Measurements from ENCODE around the gene C3orf20.

The C3orf20 gene

DNA sequence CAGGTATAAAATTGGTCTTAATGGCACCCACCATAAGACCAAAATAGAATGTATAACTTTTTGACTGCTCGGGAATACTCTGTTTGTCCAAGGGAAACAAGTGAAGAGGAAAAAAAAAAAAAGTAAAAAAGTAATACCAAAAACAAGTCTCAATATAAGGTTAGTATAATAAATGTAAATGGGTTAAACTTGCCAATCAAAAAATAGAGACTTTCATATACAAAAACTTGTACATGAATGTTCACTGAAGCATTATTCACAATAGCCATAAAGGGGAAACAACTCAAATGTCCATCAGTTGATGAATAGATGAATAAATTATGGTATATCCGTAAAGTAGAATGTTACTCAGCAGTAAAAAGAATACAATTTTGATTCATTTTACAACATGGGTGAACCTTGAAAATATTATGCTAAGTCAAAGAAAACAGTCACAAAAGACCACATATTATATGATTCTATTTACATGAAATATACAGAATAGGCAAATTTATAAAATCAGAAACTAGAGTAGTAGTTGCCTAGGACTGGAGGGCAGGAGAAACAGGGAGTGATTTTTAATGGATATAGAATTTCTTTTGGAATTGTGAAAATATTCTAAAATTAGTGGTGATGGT lies 104.2 kb downstream of the C3orf20 start:
- H3K4me1 Mint-ChIP-seq, result no peaks in the 10 kb centered on the region
- H3K4me3 Mint-ChIP-seq, result no peak overlapping the region
- peaks cover 50% of the 10 kb centered on the region for H3K27me3 Mint-ChIP-seq
- H3K9me3 Mint-ChIP-seq, result peaks cover 7% of the 10 kb centered on the region
- DNase-seq (ENCODE audit: low spot score in 2 of 2) (no peak), ATAC-seq (replicated peaks; ENCODE audit: extremely low read depth, poor library complexity, severe bottlenecking) (no peak)
- no peaks in the 10 kb centered on the region for H3K36me3 Mint-ChIP-seq (ENCODE audit: insufficient read depth)
- H3K27ac Mint-ChIP-seq (ENCODE audit: low read depth), result no peak overlapping the region

DNA sequence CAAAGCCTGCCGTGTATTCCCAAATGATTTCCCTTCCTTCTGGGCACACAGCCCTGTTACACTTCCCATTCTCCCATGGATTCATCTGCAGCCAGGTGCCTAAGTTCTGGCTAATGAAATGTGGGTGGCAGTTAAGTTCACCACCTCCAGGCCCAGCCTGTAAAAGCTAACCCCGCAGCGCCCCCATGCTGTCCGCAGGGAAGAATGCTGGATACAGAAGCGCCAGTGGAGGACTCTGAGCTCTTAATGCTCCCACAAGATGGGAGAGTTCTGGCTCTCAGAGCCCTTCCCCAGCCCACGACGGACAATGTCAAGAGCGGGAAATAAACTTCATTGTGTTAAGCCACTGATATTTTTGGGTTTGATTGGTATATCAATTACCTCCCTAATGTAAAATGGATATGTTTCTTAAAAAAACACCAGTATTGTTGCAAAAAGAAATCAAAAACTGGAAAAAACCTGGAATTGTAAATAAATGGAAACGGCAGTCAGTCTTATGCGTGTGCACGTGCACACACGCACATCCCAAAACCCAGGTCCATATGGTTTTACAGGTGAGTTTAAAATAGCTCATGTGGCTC lies 106.1 kb downstream of the C3orf20 start:
- H3K9me3 Mint-ChIP-seq, result peaks cover 7% of the 10 kb centered on the region
- ATAC-seq (replicated peaks; ENCODE audit: extremely low read depth, poor library complexity, severe bottlenecking) (no peak), DNase-seq (ENCODE audit: low spot score in 2 of 2) (no peak)
- H3K27me3 Mint-ChIP-seq, result peaks cover 64% of the 10 kb centered on the region
- H3K4me3 Mint-ChIP-seq, result no peak overlapping the region
- no peaks in the 10 kb centered on the region for H3K4me1 Mint-ChIP-seq
- H3K27ac Mint-ChIP-seq (ENCODE audit: low read depth), result no peak overlapping the region
- H3K36me3 Mint-ChIP-seq (ENCODE audit: insufficient read depth), result no peaks in the 10 kb centered on the region

DNA sequence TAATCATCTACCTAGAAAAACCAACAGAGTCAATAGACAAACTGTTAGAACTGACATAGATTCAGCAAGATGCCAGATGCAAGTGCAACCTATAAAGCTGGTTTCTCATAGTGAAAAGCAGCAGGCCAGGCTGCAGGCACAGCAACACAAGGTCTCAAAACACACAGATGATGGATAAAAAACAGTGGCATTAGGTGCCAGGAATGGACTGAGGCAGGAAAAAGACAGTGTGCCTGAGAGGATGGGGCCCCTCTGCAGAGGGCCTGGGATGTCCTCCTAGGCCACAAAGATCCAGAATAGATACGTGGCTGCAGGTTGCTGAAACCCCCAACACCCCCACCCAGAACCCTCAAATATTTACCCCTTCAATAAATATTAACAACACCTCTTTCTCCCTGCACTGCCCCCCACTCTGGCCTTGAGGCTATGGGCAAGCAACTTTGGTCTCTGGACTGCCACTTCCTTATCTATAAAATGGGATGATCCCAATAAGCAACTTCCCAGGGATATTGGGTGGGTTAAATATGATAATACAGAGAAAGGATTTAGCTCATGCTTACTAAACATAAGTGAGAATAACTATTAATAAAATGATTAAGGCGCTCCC lies 108.6 kb downstream of the C3orf20 start:
- no peak for DNase-seq (ENCODE audit: low spot score in 2 of 2)
- Mint-ChIP-seq H3K9me3 (peaks cover 6% of the 10 kb centered on the region), H3K4me1 (no peaks in the 10 kb centered on the region), H3K4me3 (no peak overlapping the region), H3K36me3 (ENCODE audit: insufficient read depth) (no peaks in the 10 kb centered on the region), H3K27ac (ENCODE audit: low read depth) (no peak overlapping the region), H3K27me3 (peaks cover 68% of the 10 kb centered on the region)
- no peak for ATAC-seq (replicated peaks; ENCODE audit: extremely low read depth, poor library complexity, severe bottlenecking)

DNA sequence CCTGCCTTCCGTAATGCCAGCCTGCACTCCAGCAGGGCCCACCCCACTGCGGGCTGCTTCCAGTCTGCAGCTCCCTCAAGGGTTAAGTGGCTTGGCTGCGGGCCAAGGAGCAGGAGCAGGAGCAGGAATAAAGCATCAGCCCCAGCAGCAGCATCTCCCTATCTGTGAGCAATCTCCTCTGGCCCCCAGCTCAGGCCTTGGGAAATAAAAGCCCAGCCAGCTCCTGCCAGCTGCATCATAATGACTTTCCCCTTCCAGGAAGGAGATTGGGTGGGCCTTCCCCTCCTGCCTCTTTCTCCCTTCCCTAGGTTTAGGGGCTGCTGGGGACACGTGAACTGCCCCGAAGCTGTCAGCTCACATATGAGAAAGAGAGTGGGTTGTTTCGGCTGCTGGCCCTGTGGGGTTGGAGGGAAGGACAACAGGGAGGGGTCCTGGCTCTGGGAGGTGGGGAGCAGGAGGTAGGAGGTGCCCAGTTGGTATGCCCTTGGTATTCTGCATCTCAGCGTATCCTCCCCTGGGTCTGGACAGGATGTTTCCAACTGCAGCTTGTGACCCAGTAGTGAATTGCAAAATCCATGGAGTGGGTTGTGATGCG lies 109.2 kb downstream of the C3orf20 start:
- no peak overlapping the region for H3K27ac Mint-ChIP-seq (ENCODE audit: low read depth)
- no peaks in the 10 kb centered on the region for H3K36me3 Mint-ChIP-seq (ENCODE audit: insufficient read depth)
- H3K9me3 Mint-ChIP-seq, result peaks cover under 1% of the 10 kb centered on the region
- H3K4me3 Mint-ChIP-seq, result no peak overlapping the region
- ATAC-seq (replicated peaks; ENCODE audit: extremely low read depth, poor library complexity, severe bottlenecking), result no peak
- DNase-seq (ENCODE audit: low spot score in 2 of 2), result no peak
- no peaks in the 10 kb centered on the region for H3K4me1 Mint-ChIP-seq
- peaks cover 64% of the 10 kb centered on the region for H3K27me3 Mint-ChIP-seq

DNA sequence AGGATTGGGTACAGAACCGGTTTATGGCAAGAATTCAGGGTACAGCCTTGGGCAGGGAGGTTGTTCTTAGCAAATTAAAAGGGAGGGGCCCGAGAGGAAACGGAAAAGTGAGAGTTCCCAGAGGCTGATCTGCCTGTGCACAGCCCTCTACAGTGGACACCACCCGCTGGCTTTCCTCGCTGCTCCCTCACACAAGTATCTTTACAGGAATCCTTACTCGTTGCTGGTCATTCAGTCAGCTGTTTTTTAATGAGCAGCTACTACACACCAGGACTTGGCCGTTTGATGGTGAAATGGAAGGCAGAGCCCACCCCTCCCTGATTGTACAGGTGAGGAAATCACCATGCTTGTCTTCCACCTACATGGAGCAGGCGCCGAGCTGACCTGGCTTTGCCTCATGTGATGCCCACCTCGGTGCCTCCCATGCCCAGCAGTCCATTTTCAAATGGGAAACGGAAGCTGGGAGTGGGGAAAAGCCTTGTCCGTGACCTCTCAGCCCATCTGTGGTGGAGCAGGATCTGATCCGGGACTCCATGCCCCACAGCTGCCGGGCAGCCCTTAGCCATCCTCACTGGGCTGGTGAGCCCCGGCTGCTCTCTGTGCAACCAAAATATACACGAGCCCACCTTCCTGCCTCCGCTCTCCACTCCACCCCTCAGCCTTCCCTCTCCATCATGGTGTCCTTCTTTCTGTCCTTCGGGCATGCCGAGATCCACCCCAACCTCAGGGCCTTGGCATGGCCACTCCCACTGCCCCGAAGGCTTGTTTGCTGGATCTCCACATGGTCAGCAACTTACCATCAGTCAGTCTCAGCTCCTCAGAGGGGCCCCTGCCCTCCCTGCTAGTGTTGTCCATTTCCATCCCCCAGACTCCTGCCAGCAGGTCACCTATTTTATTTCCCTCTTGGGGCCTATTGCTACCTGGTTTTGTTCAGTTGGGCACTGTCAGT lies 110.5 kb downstream of the C3orf20 start:
- ATAC-seq (replicated peaks; ENCODE audit: extremely low read depth, poor library complexity, severe bottlenecking) (no peak), DNase-seq (ENCODE audit: low spot score in 2 of 2) (no peak)
- Mint-ChIP-seq H3K4me3 (no peak overlapping the region), H3K4me1 (no peaks in the 10 kb centered on the region), H3K36me3 (ENCODE audit: insufficient read depth) (no peaks in the 10 kb centered on the region), H3K27me3 (peaks cover 70% of the 10 kb centered on the region), H3K27ac (ENCODE audit: low read depth) (no peak overlapping the region), H3K9me3 (no peaks in the 10 kb centered on the region)

DNA sequence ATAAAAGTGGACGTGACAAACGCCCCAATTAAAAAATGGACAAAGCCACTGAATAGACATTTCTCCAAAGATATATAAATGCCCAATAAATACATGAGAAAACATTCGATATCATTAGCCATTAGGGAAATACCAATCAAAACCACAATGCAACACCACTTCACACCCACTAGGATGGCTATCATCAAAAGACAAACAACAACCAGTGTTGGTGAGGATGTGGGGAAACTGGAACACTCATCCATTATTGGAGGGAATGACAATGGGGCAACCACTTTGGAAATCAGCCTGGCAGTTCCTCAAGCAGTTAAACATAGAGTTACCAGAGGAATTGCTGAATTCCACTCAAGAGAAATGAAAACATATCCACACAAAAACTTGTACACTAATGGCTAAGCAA lies 111.4 kb downstream of the C3orf20 start:
- no peak overlapping the region for H3K27ac Mint-ChIP-seq (ENCODE audit: low read depth)
- no peaks in the 10 kb centered on the region for H3K4me1 Mint-ChIP-seq
- H3K36me3 Mint-ChIP-seq (ENCODE audit: insufficient read depth), result no peaks in the 10 kb centered on the region
- no peak overlapping the region for H3K4me3 Mint-ChIP-seq
- DNase-seq (ENCODE audit: low spot score in 2 of 2), result no peak
- peaks cover 79% of the 10 kb centered on the region for H3K27me3 Mint-ChIP-seq
- H3K9me3 Mint-ChIP-seq, result no peaks in the 10 kb centered on the region
- ATAC-seq (replicated peaks; ENCODE audit: extremely low read depth, poor library complexity, severe bottlenecking), result no peak

DNA sequence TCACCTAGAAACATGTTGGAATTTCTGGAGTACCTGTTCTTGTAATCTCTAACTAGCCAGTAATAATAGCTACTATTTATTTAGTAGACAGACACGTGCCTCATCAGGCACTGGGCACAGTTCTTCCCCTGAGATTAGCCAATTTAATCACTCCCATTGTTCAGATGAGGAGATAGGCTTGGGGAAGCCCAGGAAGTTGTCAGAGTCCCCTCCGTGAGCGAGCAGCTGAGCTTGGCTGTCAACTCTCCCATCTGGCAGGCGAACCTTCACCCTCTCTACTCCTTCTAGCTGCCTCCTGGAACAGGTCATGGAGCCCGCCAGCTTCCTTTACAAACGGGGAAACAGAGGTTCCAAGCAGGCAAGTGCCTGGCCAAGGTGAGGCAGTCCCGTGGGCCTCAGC lies 112.7 kb downstream of the C3orf20 start:
- Mint-ChIP-seq H3K9me3 (no peaks in the 10 kb centered on the region), H3K27ac (ENCODE audit: low read depth) (no peak overlapping the region), H3K27me3 (peaks cover 86% of the 10 kb centered on the region), H3K4me1 (no peaks in the 10 kb centered on the region), H3K36me3 (ENCODE audit: insufficient read depth) (no peaks in the 10 kb centered on the region), H3K4me3 (no peak overlapping the region)
- DNase-seq (ENCODE audit: low spot score in 2 of 2) (no peak), ATAC-seq (replicated peaks; ENCODE audit: extremely low read depth, poor library complexity, severe bottlenecking) (no peak)

DNA sequence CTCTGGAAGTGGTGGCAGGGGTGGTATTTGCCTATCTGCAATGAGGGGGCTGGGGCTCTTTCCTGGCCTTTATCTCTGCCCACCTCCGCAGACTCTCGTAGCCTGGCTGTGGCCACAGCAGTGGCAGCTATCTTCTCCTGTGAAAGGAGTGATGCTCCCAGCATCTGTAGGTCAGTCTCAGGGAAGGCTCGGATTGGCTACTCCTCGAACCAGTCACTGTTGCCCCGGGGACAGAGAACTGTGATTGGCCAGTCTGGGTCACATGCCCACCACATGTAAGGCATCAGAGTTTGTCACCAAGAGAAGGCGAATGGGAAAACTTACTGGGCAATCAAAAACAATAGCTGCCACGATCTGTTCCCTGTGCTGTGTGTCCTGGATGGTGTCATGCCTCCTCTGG lies 113.7 kb downstream of the C3orf20 start:
- H3K27ac Mint-ChIP-seq (ENCODE audit: low read depth), result no peak overlapping the region
- DNase-seq (ENCODE audit: low spot score in 2 of 2) (no peak), ATAC-seq (replicated peaks; ENCODE audit: extremely low read depth, poor library complexity, severe bottlenecking) (no peak)
- H3K9me3 Mint-ChIP-seq, result no peaks in the 10 kb centered on the region
- peaks cover 86% of the 10 kb centered on the region for H3K27me3 Mint-ChIP-seq
- no peaks in the 10 kb centered on the region for H3K4me1 Mint-ChIP-seq
- no peaks in the 10 kb centered on the region for H3K36me3 Mint-ChIP-seq (ENCODE audit: insufficient read depth)
- H3K4me3 Mint-ChIP-seq, result no peak overlapping the region

DNA sequence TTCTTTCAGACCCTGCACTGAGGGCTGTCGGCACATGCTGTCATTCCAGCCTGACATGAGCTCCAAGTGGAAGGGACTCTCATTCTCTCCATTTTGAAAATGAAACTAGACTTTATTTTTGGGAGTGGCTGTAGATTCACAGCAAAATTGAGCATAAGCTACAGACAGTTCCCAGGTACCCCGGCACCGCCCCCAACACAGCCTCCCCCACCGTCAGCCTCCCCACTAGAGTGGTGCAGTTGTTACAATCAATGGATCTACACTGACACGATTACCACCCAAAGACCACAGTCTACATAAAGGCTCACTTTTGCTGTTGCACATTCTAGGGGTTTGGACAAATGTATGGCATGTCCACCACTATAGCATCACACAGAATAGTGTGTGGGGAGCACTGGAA lies 114.3 kb downstream of the C3orf20 start:
- Mint-ChIP-seq H3K27ac (ENCODE audit: low read depth) (no peak overlapping the region), H3K36me3 (ENCODE audit: insufficient read depth) (no peaks in the 10 kb centered on the region), H3K4me3 (no peak overlapping the region), H3K4me1 (no peaks in the 10 kb centered on the region), H3K9me3 (no peaks in the 10 kb centered on the region), H3K27me3 (peaks cover 80% of the 10 kb centered on the region)
- no peak for DNase-seq (ENCODE audit: low spot score in 2 of 2)
- no peak for ATAC-seq (replicated peaks; ENCODE audit: extremely low read depth, poor library complexity, severe bottlenecking)

DNA sequence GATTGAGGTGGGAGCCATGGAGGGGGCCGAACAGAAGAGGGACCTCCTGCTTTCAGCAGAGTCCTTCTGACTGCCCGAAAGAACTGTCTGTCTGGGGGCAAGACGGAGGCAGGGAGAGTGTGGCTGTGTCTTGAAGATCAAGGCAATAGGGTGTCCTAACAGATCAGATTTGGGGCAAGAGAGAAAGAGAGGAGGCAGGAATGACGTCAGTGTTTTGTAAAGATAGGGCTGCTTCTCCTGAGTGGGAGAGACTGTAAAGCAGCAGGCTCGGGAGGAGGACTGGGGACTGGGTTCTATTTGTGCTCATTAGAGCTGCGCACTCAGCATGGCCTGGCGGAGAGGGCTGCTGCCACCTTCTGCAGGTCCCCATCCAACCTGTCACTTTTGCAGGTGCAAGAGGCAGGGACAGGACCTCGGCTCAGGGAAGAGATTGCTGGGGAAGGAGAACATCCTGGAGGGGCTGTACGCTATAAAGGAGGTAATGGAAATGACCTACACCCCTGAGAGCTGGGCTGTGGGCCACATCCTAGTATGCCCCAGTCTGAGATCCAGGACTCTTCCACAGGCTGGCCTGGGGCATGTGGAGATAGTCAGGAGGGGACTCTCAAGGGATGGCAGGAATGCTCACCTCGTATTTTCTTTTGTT lies 114.8 kb downstream of the C3orf20 start:
- peaks cover 75% of the 10 kb centered on the region for H3K27me3 Mint-ChIP-seq
- H3K4me1 Mint-ChIP-seq, result no peaks in the 10 kb centered on the region
- no peak for ATAC-seq (replicated peaks; ENCODE audit: extremely low read depth, poor library complexity, severe bottlenecking)
- no peak overlapping the region for H3K4me3 Mint-ChIP-seq
- no peaks in the 10 kb centered on the region for H3K9me3 Mint-ChIP-seq
- H3K36me3 Mint-ChIP-seq (ENCODE audit: insufficient read depth), result no peaks in the 10 kb centered on the region
- DNase-seq (ENCODE audit: low spot score in 2 of 2), result no peak
- no peak overlapping the region for H3K27ac Mint-ChIP-seq (ENCODE audit: low read depth)

DNA sequence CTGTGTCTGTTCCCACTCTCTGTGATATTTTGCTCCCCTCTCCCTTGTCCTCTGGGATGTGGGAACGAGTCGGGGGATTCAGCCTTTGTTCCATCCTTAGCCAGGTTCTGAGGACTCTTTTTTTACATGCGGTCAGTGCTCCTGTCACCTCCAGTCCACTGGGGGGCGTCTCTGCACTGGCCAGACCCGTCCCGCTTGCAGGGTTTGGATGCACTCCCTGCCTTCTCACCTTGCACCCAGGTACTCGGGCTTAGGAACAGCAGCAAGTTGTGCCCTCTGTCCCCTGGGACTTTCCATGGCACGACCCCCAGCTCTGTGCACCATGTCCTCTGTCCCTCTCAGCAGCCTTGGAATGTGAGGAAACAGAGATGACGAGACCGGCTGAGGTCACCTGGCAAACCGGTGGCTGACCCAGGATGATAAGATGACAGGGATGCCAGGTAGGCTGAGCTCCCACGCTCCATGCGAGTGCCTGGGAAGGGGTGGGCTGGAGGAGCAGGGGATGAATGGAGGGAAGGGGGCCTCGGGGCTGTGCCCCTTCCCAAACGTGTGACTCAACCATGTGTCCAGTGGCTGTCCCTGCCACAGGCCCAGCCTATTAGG lies 116.5 kb downstream of the C3orf20 start:
- Mint-ChIP-seq H3K4me1 (no peaks in the 10 kb centered on the region), H3K27me3 (peaks cover 58% of the 10 kb centered on the region), H3K36me3 (ENCODE audit: insufficient read depth) (no peaks in the 10 kb centered on the region), H3K9me3 (no peaks in the 10 kb centered on the region), H3K27ac (ENCODE audit: low read depth) (no peak overlapping the region), H3K4me3 (no peak overlapping the region)
- no peak for ATAC-seq (replicated peaks; ENCODE audit: extremely low read depth, poor library complexity, severe bottlenecking)
- DNase-seq (ENCODE audit: low spot score in 2 of 2), result no peak

DNA sequence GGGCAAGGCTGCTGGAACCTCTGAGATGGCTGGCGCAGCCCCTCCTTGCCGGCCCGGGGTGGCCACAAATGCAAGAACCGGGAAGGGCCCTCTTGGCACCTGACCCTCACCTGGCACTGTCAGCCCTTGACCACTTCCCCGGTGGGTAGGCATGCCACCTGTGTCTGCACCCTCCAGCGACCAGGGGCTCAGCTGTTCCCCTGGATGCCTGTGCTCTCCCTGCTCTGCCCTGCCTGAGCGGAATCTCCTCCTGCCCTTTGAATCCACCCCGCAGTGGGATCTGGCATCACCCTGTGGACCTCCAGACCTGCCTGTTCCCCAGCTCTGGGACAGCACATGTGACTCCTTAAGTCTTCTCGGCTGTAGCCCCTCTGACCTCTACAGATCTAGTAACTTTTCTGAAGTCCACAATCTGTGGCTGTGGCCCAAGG lies 117.8 kb downstream of the C3orf20 start:
- ATAC-seq (replicated peaks; ENCODE audit: extremely low read depth, poor library complexity, severe bottlenecking) (no peak), DNase-seq (ENCODE audit: low spot score in 2 of 2) (no peak)
- Mint-ChIP-seq H3K4me3 (no peak overlapping the region), H3K4me1 (no peaks in the 10 kb centered on the region), H3K9me3 (no peaks in the 10 kb centered on the region), H3K27ac (ENCODE audit: low read depth) (no peak overlapping the region), H3K27me3 (peaks cover 45% of the 10 kb centered on the region), H3K36me3 (ENCODE audit: insufficient read depth) (no peaks in the 10 kb centered on the region)
